OCI-LY7 (cell line): ENCODE data around the gene RPL27A. TPM values are rescaled to one million over a fixed set of nuclear protein-coding genes. Genes with fewer than 3 reads are reported as not detected.

Source experiments
- BruUV-seq: library from RNA; stranded (reverse); fragments of 400-500 nt; replicated peaks from 2 replicates; lab custom pipeline; 2021; lab: Mats Ljungman, UMichigan
- CTCF ChIA-PET: fragments of 300-600 bp; sonication (Branson Sonifier 250); formaldehyde crosslinking; loops from one replicate; lab custom pipeline; 2022; ENCODE audit warnings: antibody characterized with exemption; ENCODE audit not compliant: unreplicated experiment; lab: Charles Lee
- POLR2A ChIA-PET: fragments of 300-600 bp; sonication (Branson Sonifier 250); formaldehyde crosslinking; loops from one replicate; lab custom pipeline; 2022; ENCODE audit warnings: antibody characterized with exemption; lab: Charles Lee
- DNase-seq: peaks from one replicate; pipeline ENCODE4 v3.0.0-alpha.2; 2015; ENCODE audit warnings: low spot score
- H2AFZ ChIP-seq: fragments of 200-600 bp; sonication (generic), shearing (Covaris generic); 2 replicates; pipeline ENCODE4 v1.6.1; 2014; ENCODE audit warnings: mild to moderate bottlenecking, antibody characterized with exemption, low read length, moderate library complexity
- H3K27ac ChIP-seq: fragments of 200-600 bp; sonication (generic); 2 replicates; pipeline ENCODE4 v1.5.1; 2014; ENCODE audit warnings: mixed run types, low read depth, mild to moderate bottlenecking, moderate library complexity, low read length, inconsistent platforms; ENCODE audit not compliant: poor library complexity, severe bottlenecking
- H3K36me3 ChIP-seq: fragments of 200-600 bp; sonication (generic); 2 replicates; pipeline ENCODE4 v1.6.1; 2014; ENCODE audit warnings: mild to moderate bottlenecking, antibody characterized with exemption, low read length, moderate library complexity, mixed read lengths; ENCODE audit not compliant: insufficient read depth
- H3K4me1 ChIP-seq: fragments of 200-600 bp; sonication (generic); 2 replicates; pipeline ENCODE4 v1.5.1; 2014; ENCODE audit warnings: mild to moderate bottlenecking, low read length; ENCODE audit not compliant: insufficient read depth, poor library complexity, severe bottlenecking
- H3K4me2 ChIP-seq: fragments of 200-600 bp; sonication (generic); 2 replicates; pipeline ENCODE4 v1.6.1; 2014; ENCODE audit warnings: mild to moderate bottlenecking, low read length
- H3K4me3 ChIP-seq: fragments of 200-600 bp; sonication (generic); 2 replicates; pipeline ENCODE4 v1.5.1; 2014; ENCODE audit warnings: mild to moderate bottlenecking, low read depth, low read length; ENCODE audit not compliant: poor library complexity, severe bottlenecking
- H3K79me2 ChIP-seq: fragments of 200-600 bp; sonication (generic); 2 replicates; pipeline ENCODE4 v1.6.1; 2016; ENCODE audit warnings: low read depth, mild to moderate bottlenecking, low read length, moderate library complexity, mixed read lengths; ENCODE audit not compliant: insufficient read depth
- H3K9me2 ChIP-seq: fragments of 200-600 bp; sonication (generic); 2 replicates; pipeline ENCODE4 v1.6.1; 2016; ENCODE audit warnings: mild to moderate bottlenecking, low read length, mixed read lengths; ENCODE audit not compliant: insufficient read depth
- H3K9me3 ChIP-seq: fragments of 200-600 bp; sonication (generic); 2 replicates; pipeline ENCODE4 v1.6.1; 2014; ENCODE audit warnings: mild to moderate bottlenecking, mixed run types, low read length, mixed read lengths
- H4K20me1 ChIP-seq: fragments of 200-600 bp; sonication (generic); 2 replicates; pipeline ENCODE4 v1.6.1; 2014; ENCODE audit warnings: mild to moderate bottlenecking, antibody characterized with exemption, low read length, moderate library complexity, mixed read lengths; ENCODE audit not compliant: insufficient read depth
- EZH2phosphoT487 ChIP-seq: fragments of 200-600 bp; sonication (generic); IDR thresholded peaks from 2 replicates; pipeline ENCODE4 v1.6.1; 2018; ENCODE audit warnings: low read depth, borderline replicate concordance, mild to moderate bottlenecking, mixed run types, antibody characterized with exemption, low read length, moderate library complexity, mixed read lengths
- intact Hi-C: fragments of 100-400 bp; cut with micrococcal nuclease; formaldehyde crosslinking; loops from one replicate; pipeline ENCODE4 v1.10.0; 2022; ENCODE audit not compliant: unreplicated experiment
- total RNA-seq, 2 experiments: library from RNA; depleted of rRNA in 1 of 2; stranded (reverse); fragments of >200 nt in 1 of 2; shearing (Covaris generic) in 1 of 2; gene quantifications; 2 replicates each; pipeline ENCODE4 v1.2.3, GENCODE V29; 2014 to 2022
- TF ChIP-seq, protein P1 (sequence below): fragments of 200-600 bp; sonication (generic); conservative IDR thresholded peaks from 2 replicates; pipeline ENCODE4 v1.5.1; 2014; ENCODE audit warnings: mild to moderate bottlenecking, antibody characterized with exemption, low read length, moderate library complexity, mixed read lengths

The RPL27A gene
- total RNA-seq, 2 experiments from 2014 or later: 1,593 to 2,753 TPM

DNA sequence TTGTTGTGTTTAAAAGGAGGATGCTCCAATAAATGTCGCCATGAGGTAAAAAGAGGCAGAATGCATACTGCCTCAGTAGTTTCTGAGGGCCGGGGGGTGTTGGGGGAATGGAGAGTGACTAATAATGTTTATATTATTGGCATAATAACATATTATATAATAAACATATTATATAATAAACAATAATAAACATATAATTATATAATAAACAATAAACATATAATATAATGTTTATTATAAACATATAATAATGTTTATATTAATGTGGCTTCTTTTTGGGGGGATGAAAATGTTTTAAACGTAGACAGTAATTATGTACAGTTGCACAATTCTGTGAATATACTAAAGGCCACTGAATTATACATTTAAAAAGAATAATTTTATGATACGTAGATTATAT lies 35.7 kb upstream of the RPL27A start:
- H3K4me2 ChIP-seq: no peak overlapping the region
- no peak for DNase-seq
- intact Hi-C loops: no loop called here
- BruUV-seq: no TSS peak
- CTCF ChIA-PET: no interaction called here
- H3K9me3 ChIP-seq: no peaks in the 10 kb centered on the region
- POLR2A ChIA-PET: interaction anchor here (0.6 to 0.7 kb wide), 2 partner anchors 184 to 300 kb away, joined by 3 to 4 read pairs; no protein-coding TSS in a partner anchor
- no peaks in the 10 kb centered on the region for H3K79me2 ChIP-seq
- no peak overlapping the region for H3K27ac ChIP-seq
- H3K9me2 ChIP-seq: no peaks in the 10 kb centered on the region
- no peak overlapping the region for H2AFZ ChIP-seq
- no peaks in the 10 kb centered on the region for H3K4me1 ChIP-seq
- H3K4me3 ChIP-seq: no peak overlapping the region
- H4K20me1 ChIP-seq: no peaks in the 10 kb centered on the region
- peaks cover 60% of the 10 kb centered on the region for H3K36me3 ChIP-seq
- TF ChIP-seq, protein P1, sequence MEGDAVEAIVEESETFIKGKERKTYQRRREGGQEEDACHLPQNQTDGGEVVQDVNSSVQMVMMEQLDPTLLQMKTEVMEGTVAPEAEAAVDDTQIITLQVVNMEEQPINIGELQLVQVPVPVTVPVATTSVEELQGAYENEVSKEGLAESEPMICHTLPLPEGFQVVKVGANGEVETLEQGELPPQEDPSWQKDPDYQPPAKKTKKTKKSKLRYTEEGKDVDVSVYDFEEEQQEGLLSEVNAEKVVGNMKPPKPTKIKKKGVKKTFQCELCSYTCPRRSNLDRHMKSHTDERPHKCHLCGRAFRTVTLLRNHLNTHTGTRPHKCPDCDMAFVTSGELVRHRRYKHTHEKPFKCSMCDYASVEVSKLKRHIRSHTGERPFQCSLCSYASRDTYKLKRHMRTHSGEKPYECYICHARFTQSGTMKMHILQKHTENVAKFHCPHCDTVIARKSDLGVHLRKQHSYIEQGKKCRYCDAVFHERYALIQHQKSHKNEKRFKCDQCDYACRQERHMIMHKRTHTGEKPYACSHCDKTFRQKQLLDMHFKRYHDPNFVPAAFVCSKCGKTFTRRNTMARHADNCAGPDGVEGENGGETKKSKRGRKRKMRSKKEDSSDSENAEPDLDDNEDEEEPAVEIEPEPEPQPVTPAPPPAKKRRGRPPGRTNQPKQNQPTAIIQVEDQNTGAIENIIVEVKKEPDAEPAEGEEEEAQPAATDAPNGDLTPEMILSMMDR: no peak
- TF ChIP-seq EZH2phosphoT487: no peak

DNA sequence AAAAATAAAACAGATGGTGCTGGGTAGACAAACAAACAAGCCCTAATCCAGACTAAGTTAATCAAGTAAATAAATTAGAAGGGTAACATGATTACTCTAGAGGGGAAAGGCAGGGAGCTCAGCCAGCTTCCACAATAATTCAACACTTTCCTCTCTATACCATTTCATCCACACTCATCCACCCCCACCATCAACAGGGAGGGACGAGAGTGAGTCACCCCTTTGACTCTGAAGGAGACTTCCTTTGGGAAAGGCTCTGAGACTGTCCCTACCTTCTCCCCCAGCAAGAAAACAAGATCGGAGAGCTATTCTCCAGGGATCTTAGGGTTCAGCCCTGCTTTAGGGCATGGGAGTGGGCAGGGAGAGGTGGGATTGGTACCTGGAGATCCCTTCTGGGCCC lies 33.2 kb upstream of the RPL27A start:
- Histone ChIP-seq H3K9me2 (no peaks in the 10 kb centered on the region), H4K20me1 (no peaks in the 10 kb centered on the region), H3K4me1 (no peaks in the 10 kb centered on the region), H3K36me3 (peaks cover 47% of the 10 kb centered on the region), H3K27ac (no peak overlapping the region), H2AFZ (no peak overlapping the region), H3K4me2 (no peak overlapping the region), H3K4me3 (no peak overlapping the region), H3K79me2 (no peaks in the 10 kb centered on the region), H3K9me3 (no peaks in the 10 kb centered on the region)
- no peak for TF ChIP-seq EZH2phosphoT487
- TF ChIP-seq, protein P1: no peak
- no TSS peak for BruUV-seq
- ChIA-PET POLR2A (interaction anchor here (0.8 kb wide), 1 partner anchor 10 kb away, joined by 5 read pairs; no protein-coding TSS in a partner anchor), CTCF (no interaction called here)
- intact Hi-C loops: no loop called here
- no peak for DNase-seq

DNA sequence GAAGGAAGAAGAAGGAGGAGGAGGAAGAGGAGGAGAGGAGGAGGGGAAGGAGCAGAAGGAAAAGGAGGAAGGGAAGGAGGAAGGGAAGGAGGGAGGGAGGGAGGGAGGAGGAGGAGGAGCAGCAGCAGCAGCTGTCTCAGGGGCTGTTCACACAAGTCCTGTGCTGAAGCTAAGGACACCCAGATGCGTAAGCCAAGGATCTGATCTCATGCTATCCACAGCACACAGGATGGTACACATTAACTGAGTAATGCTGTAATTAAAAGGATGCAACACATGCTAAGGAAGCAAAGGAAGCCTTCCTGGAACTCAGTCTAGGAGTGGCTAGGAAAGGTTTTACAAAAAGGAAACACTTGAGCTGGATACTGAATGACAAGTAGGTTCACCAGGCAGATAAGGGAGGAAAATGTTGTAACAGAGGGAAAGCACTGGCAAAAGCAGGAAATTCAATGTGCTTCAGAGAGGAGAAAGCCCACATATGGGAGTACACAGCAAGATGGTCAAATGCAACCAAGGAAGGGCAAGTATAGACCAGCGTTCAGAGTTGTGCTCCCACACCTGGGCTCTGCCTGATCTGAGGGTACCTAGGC lies 32.1 kb upstream of the RPL27A start:
- Histone ChIP-seq H2AFZ (no peak overlapping the region), H3K4me2 (no peak overlapping the region), H3K36me3 (peaks cover 36% of the 10 kb centered on the region), H3K79me2 (no peaks in the 10 kb centered on the region), H3K4me3 (no peak overlapping the region), H3K9me3 (no peaks in the 10 kb centered on the region), H3K4me1 (no peaks in the 10 kb centered on the region), H3K9me2 (no peaks in the 10 kb centered on the region), H3K27ac (no peak overlapping the region), H4K20me1 (no peaks in the 10 kb centered on the region)
- no peak for DNase-seq
- intact Hi-C loops: no loop called here
- CTCF ChIA-PET: no interaction called here
- TF ChIP-seq, protein P1: no peak
- no peak for TF ChIP-seq EZH2phosphoT487
- BruUV-seq: no TSS peak
- POLR2A ChIA-PET: interaction anchor here (0.6 to 1.6 kb wide), 2 partner anchors 9 to 11 kb away, joined by 3 read pairs; no protein-coding TSS in a partner anchor
